Ishikawa (cell line): ENCODE measurements around the gene AHNAK2.

Experiments
- CEBPB ChIP-seq: IDR thresholded peaks from 2 replicates; pipeline ENCODE4 v1.6.1; 2012
- CREB1 ChIP-seq: IDR thresholded peaks from 2 replicates; pipeline ENCODE4 v1.6.1; 2012; ENCODE audit warnings: low read depth
- EGR1 ChIP-seq: IDR thresholded peaks from 2 replicates; pipeline ENCODE4 v1.6.1; 2012
- EP300 ChIP-seq: IDR thresholded peaks from 2 replicates; pipeline ENCODE4 v1.6.1; 2012; ENCODE audit warnings: borderline replicate concordance
- FOXM1 ChIP-seq: IDR thresholded peaks from 2 replicates; pipeline ENCODE4 v1.6.1; 2012; ENCODE audit warnings: low read depth, borderline replicate concordance
- MAX ChIP-seq: IDR thresholded peaks from 2 replicates; pipeline ENCODE4 v1.6.1; 2012
- NFIC ChIP-seq: IDR thresholded peaks from 2 replicates; pipeline ENCODE4 v1.6.1; 2012
- RAD21 ChIP-seq: IDR thresholded peaks from 2 replicates; pipeline ENCODE4 v1.6.1; 2012; ENCODE audit warnings: low read depth
- REST ChIP-seq: IDR thresholded peaks from 2 replicates; pipeline ENCODE4 v1.6.1; 2012; ENCODE audit warnings: low read depth, mild to moderate bottlenecking
- TAF1 ChIP-seq: IDR thresholded peaks from 2 replicates; pipeline ENCODE4 v1.6.1; 2012; ENCODE audit warnings: low read depth, mild to moderate bottlenecking
- TCF12 ChIP-seq: IDR thresholded peaks from 2 replicates; pipeline ENCODE4 v1.6.1; 2012; ENCODE audit warnings: low read depth
- TEAD4 ChIP-seq: IDR thresholded peaks from 2 replicates; pipeline ENCODE4 v1.6.1; 2012
- USF1 ChIP-seq: IDR thresholded peaks from 2 replicates; pipeline ENCODE4 v1.6.1; 2012
- YY1 ChIP-seq: IDR thresholded peaks from 2 replicates; pipeline ENCODE4 v1.6.1; 2012; ENCODE audit warnings: low read depth
- ZBTB7A ChIP-seq: IDR thresholded peaks from 2 replicates; pipeline ENCODE4 v1.6.1; 2012; ENCODE audit warnings: low read depth

The AHNAK2 gene

GRCh38 chr14:105007593-105008264 lies 29.6 kb upstream of the AHNAK2 start:
- TF ChIP-seq MAX, result no peak
- no peak for TF ChIP-seq RAD21
- no peak for TF ChIP-seq YY1
- TF ChIP-seq TEAD4, result no peak
- TF ChIP-seq NFIC, result no peak
- no peak for TF ChIP-seq EGR1
- TF ChIP-seq CEBPB, result no peak
- no peak for TF ChIP-seq TAF1
- no peak for TF ChIP-seq ZBTB7A
- no peak for TF ChIP-seq TCF12
- no peak for TF ChIP-seq USF1
- no peak for TF ChIP-seq REST
- TF ChIP-seq EP300, result no peak
- no peak for TF ChIP-seq CREB1
- TF ChIP-seq FOXM1, result no peak

- TF ChIP-seq ZBTB7A, result no peak
- TF ChIP-seq YY1, result no peak
- TF ChIP-seq USF1, result no peak
- TF ChIP-seq MAX, result no peak
- TF ChIP-seq CEBPB, result no peak
- no peak for TF ChIP-seq FOXM1
- TF ChIP-seq TAF1, result no peak
- TF ChIP-seq EGR1, result no peak
- no peak for TF ChIP-seq CREB1
- no peak for TF ChIP-seq RAD21
- TF ChIP-seq EP300, result no peak
- TF ChIP-seq REST, result no peak
- TF ChIP-seq TEAD4, result no peak
- no peak for TF ChIP-seq NFIC
These were observed 28.8 kb upstream of the AHNAK2 start for GRCh38 chr14:105006831-105007592.

- TF ChIP-seq MAX (no peak), RAD21 (no peak), CEBPB (no peak), ZBTB7A (no peak), TAF1 (no peak), USF1 (no peak), FOXM1 (no peak), EP300 (no peak), YY1 (no peak), TEAD4 (no peak), CREB1 (no peak), REST (no peak), NFIC (no peak), EGR1 (no peak), TCF12 (no peak)
These were observed 28.0 kb upstream of the AHNAK2 start for GRCh38 chr14:105005929-105006830.
